SK-N-MC (cell line): ENCODE data around the gene TRAF3.

ENCODE experiments used
- DNase-seq: peaks from one replicate; pipeline ENCODE4 v3.0.0-alpha.2; 2011; ENCODE audit warnings: low read depth, low spot score
- H3K27ac ChIP-seq: fragments of 200-600 bp; sonication (generic); 2 replicates; pipeline ENCODE4 v1.5.1; 2016; ENCODE audit warnings: mixed run types
- H3K36me3 ChIP-seq: fragments of 200-600 bp; sonication (generic); 2 replicates; pipeline ENCODE4 v1.6.1; 2017; ENCODE audit warnings: antibody characterized with exemption, low read length, mixed read lengths; ENCODE audit not compliant: insufficient read depth
- H3K4me3 ChIP-seq: fragments of 200-600 bp; sonication (generic); 2 replicates; pipeline ENCODE4 v1.5.1; 2016
- H3K9ac ChIP-seq: fragments of 200-600 bp; sonication (generic); 2 replicates; pipeline ENCODE4 v1.8.0; 2017; ENCODE audit warnings: mixed run types, mixed read lengths; ENCODE audit not compliant: insufficient read length
- H3K9me3 ChIP-seq: fragments of 200-600 bp; sonication (generic); 2 replicates; pipeline ENCODE4 v1.6.1; 2017; ENCODE audit warnings: low read depth, mild to moderate bottlenecking, antibody characterized with exemption, low read length, moderate library complexity, mixed read lengths
- EZH2 ChIP-seq: fragments of 200-600 bp; sonication (generic); IDR thresholded peaks from one replicate; pipeline ENCODE4 v1.6.1; 2017; ENCODE audit warnings: antibody characterized with exemption
- FOXP2 ChIP-seq: optimal IDR thresholded peaks from 2 replicates; pipeline ENCODE3; 2011; ENCODE audit warnings: mild to moderate bottlenecking, moderate library complexity; ENCODE audit not compliant: insufficient read depth; ENCODE audit errors: extremely low read length, control extremely low read depth
- POLR2AphosphoS5 ChIP-seq: IDR thresholded peaks from 2 replicates; pipeline ENCODE4 v1.6.1; 2012; ENCODE audit warnings: mild to moderate bottlenecking, low read depth, low read length, borderline replicate concordance

Gene TRAF3

GRCh38 chr14:102826161-102826560, 48.9 kb downstream of the TRAF3 start:
- Histone ChIP-seq H3K4me3 (no peak overlapping the region), H3K27ac (no peak overlapping the region), H3K36me3 (peaks cover 11% of the 10 kb centered on the region), H3K9ac (no peak overlapping the region), H3K9me3 (no peaks in the 10 kb centered on the region)
- DNase-seq, result no peak
- TF ChIP-seq EZH2 (no peak), FOXP2 (no peak), POLR2AphosphoS5 (no peak)

- Histone ChIP-seq H3K36me3 (peaks cover 11% of the 10 kb centered on the region), H3K9me3 (no peaks in the 10 kb centered on the region), H3K9ac (no peak overlapping the region), H3K4me3 (no peak overlapping the region), H3K27ac (no peak overlapping the region)
- no peak for DNase-seq
- TF ChIP-seq FOXP2, result no peak
Observed at GRCh38 chr14:102826751-102827675, 49.8 kb downstream of the TRAF3 start.

GRCh38 chr14:102827716-102828115, 50.5 kb downstream of the TRAF3 start:
- peaks cover 11% of the 10 kb centered on the region for H3K36me3 ChIP-seq

GRCh38 chr14:102828151-102828550, 50.9 kb downstream of the TRAF3 start:
- DNase-seq, result no peak
- Histone ChIP-seq H3K27ac (no peak overlapping the region), H3K4me3 (no peak overlapping the region), H3K36me3 (peaks cover 12% of the 10 kb centered on the region), H3K9me3 (no peaks in the 10 kb centered on the region), H3K9ac (no peak overlapping the region)
- no peak for TF ChIP-seq POLR2AphosphoS5
- no peak for TF ChIP-seq EZH2
- TF ChIP-seq FOXP2, result no peak

More at GRCh38 chr14:102827716-102828115, 50.5 kb downstream of the TRAF3 start:
- no peak for DNase-seq
- no peak for TF ChIP-seq FOXP2
- TF ChIP-seq EZH2, result no peak
- no peak for TF ChIP-seq POLR2AphosphoS5
- no peak overlapping the region for H3K9ac ChIP-seq
- no peak overlapping the region for H3K27ac ChIP-seq
- H3K4me3 ChIP-seq, result no peak overlapping the region
- no peaks in the 10 kb centered on the region for H3K9me3 ChIP-seq

GRCh38 chr14:102829016-102829548, 51.8 kb downstream of the TRAF3 start:
- H3K9me3 ChIP-seq, result no peaks in the 10 kb centered on the region
- H3K9ac ChIP-seq, result no peak overlapping the region
- DNase-seq, result no peak
- no peak for TF ChIP-seq POLR2AphosphoS5
- no peak for TF ChIP-seq FOXP2
- no peak for TF ChIP-seq EZH2
- no peak overlapping the region for H3K4me3 ChIP-seq
- H3K36me3 ChIP-seq, result peaks cover 18% of the 10 kb centered on the region
- H3K27ac ChIP-seq, result no peak overlapping the region

- no peak overlapping the region for H3K4me3 ChIP-seq
- DNase-seq, result no peak
- peaks cover 20% of the 10 kb centered on the region for H3K36me3 ChIP-seq
- no peak overlapping the region for H3K27ac ChIP-seq
- no peaks in the 10 kb centered on the region for H3K9me3 ChIP-seq
- TF ChIP-seq EZH2 (no peak), FOXP2 (no peak), POLR2AphosphoS5 (no peak)
- no peak overlapping the region for H3K9ac ChIP-seq
Observed at GRCh38 chr14:102830474-102831045, 53.3 kb downstream of the TRAF3 start.

GRCh38 chr14:102831163-102831804, 54.0 kb downstream of the TRAF3 start:
- no peak for DNase-seq
- Histone ChIP-seq H3K9ac (no peak overlapping the region), H3K36me3 (peaks cover 20% of the 10 kb centered on the region), H3K4me3 (no peak overlapping the region), H3K9me3 (no peaks in the 10 kb centered on the region), H3K27ac (no peak overlapping the region)
- no peak for TF ChIP-seq POLR2AphosphoS5
- no peak for TF ChIP-seq FOXP2
- no peak for TF ChIP-seq EZH2

- no peak overlapping the region for H3K27ac ChIP-seq
- no peak overlapping the region for H3K9ac ChIP-seq
- no peak for TF ChIP-seq FOXP2
- TF ChIP-seq POLR2AphosphoS5, result no peak
- TF ChIP-seq EZH2, result no peak
- H3K9me3 ChIP-seq, result no peaks in the 10 kb centered on the region
- DNase-seq, result no peak
- H3K36me3 ChIP-seq, result peaks cover 20% of the 10 kb centered on the region
- H3K4me3 ChIP-seq, result no peak overlapping the region
Observed at GRCh38 chr14:102833341-102833740, 56.1 kb downstream of the TRAF3 start.
